ENCODE results near the gene PAPOLB.

PAPOLB gene

DNA sequence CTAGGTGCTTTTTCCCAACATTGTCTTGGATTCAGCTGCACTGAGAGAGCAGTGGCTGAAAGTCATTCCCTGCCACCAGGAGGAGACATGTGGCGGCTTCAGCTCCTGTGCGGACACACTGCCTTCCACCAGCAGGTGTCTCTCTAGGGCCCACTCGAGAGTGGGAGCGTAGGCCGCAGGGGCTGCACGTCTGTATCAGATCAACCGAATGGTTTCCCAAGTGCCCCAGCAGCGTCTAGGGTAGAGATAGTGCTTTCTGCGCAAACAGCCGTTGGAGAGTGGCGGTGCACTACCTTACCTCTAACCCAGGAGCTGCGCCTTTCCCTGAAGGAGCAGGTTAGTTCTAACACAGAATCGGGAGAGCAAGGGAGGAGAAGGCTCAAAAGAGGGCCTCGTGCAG, 31.7 kb downstream of the PAPOLB start:
- H3K4me3 ChIP-seq (ENCODE audit: low read depth, low read length): no peak overlapping the region
- TF ChIP-seq, protein P1, sequence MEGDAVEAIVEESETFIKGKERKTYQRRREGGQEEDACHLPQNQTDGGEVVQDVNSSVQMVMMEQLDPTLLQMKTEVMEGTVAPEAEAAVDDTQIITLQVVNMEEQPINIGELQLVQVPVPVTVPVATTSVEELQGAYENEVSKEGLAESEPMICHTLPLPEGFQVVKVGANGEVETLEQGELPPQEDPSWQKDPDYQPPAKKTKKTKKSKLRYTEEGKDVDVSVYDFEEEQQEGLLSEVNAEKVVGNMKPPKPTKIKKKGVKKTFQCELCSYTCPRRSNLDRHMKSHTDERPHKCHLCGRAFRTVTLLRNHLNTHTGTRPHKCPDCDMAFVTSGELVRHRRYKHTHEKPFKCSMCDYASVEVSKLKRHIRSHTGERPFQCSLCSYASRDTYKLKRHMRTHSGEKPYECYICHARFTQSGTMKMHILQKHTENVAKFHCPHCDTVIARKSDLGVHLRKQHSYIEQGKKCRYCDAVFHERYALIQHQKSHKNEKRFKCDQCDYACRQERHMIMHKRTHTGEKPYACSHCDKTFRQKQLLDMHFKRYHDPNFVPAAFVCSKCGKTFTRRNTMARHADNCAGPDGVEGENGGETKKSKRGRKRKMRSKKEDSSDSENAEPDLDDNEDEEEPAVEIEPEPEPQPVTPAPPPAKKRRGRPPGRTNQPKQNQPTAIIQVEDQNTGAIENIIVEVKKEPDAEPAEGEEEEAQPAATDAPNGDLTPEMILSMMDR (IDR thresholded peaks at IDR 0.05; ENCODE audit: low read depth, low read length, missing control alignments): peak; percentile 94
- DNase-seq (ENCODE audit: low read depth): peak; percentile 8

DNA sequence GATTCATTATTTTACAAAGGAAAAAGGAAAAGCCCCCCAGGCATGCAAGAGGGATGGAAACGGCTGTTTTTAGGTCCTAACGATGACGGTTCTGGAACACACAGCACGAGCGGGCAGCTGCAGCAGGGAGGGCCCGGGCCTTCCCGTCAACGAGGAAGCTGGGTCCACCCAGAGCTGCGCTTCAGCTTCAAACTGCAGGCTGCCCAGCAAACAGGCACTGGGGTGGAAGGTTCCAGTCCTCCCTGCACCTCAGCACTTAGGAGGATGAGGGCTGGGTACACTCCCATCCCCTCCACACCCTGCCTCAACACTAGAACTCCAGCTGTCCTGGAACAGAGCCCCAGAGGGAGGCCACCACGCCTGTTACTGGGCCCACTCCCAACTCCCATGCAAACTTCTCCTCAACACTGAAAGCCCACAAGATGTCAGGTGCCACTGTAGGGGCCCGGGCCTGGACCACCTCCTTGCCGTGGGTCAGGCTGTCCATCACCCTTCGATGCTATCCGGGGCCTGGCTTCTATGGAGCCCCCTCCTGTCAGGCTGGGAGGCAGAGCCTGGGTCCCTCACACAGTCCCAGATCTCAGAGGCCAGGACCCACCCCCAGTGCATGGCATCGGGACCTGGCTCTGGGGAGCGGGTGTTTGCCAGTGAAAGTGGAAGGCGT, 33.0 kb downstream of the PAPOLB start:
- no peak for DNase-seq (ENCODE audit: low read depth)
- TF ChIP-seq, protein P1 (IDR thresholded peaks at IDR 0.05; ENCODE audit: low read depth, low read length, missing control alignments): no peak

DNA sequence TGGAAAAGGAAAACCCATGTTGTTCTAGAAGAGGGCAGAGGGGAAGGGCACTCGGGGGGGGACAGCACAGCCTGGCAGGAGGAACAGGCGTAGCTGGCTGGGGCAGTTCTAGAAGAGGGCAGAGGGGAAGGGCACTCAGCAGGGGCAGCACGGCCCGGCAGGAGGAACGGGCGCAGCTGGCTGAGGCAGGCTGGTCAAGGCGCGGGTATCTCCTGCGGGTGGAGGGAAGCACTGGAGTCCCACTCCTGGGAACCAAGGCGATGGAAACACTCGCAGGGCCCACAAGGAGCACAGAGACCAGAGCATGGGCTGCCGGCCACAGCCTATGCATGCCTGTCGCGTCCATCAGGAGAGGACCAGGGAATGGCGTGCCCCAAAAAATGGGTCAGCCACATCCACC, 36.7 kb downstream of the PAPOLB start:
- TF ChIP-seq, protein P1 (IDR thresholded peaks at IDR 0.05; ENCODE audit: low read depth, low read length, missing control alignments): no peak
- H3K4me3 ChIP-seq (ENCODE audit: low read depth, low read length): no peak overlapping the region
- no peak for DNase-seq (ENCODE audit: low read depth)

More for the DNA sequence above, 33.0 kb downstream of the PAPOLB start:
- no peak overlapping the region for H3K4me3 ChIP-seq (ENCODE audit: low read depth, low read length)

DNA sequence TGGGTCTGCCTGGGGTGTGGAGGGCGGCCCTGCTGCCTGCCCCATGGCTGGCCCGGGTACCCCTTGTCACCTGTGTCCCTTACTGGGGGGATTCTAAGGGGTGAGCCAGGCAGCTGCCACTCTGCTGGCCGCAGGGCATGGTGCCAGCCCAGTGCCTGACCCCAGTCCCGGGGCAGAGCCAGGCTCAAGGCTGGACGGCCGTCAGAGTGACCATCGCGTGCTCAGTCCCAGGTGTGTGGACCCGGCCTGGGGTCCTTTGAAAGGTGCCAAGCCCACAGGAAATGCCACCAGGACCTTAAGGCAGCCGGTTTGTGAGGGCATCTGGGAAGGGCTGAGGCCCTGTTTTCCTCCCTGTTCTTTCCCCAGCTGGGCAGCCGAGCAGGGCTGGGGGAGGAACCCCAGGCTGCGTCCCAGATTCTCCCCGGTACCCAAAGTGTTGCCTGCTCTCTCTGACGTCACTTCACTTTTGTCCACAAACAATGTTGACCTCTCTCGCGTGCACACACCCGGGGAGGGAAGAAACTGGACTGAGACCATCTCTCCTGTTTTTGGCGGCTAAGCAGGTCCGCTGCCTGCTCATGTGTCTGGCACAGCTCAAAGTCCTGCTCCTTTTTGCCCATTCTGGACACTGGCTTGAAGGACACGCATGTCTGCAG, 37.6 kb downstream of the PAPOLB start:
- no peak for DNase-seq (ENCODE audit: low read depth)
- H3K4me3 ChIP-seq (ENCODE audit: low read depth, low read length): no peak overlapping the region
- TF ChIP-seq, protein P1 (IDR thresholded peaks at IDR 0.05; ENCODE audit: low read depth, low read length, missing control alignments): no peak

DNA sequence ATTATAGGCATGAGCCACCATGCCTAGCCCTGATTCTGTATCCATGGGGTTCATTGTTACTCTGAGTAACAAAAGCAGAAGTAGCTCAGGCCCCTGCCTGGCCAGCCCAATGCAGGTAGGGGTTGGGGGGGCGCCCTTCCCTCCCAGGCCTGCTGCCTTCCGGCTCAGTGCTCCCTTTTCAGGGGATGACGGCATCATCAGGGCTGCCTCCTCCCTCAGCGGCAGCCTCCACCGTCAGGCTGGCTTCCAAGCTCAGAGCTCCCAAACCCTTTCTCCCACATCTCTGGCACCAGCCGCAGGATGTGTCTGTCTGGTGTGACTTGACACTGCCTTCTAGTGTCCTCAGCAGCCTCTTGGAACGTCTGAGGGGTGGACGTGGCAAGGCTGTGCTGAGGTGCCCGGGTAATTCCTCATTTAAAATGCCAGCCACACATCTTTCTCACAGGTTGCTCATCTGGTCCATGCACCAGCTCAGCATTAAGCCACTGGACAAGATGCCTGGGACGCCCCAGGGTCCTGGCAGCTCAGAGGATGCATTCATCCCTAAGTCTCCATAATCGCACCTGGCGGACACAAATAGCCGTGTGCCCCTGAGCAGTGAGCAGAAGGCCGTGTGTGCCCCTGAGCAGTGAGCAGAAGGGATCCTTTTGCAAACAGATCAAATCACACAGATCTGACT, 38.2 kb downstream of the PAPOLB start:
- no peak for DNase-seq (ENCODE audit: low read depth)
- TF ChIP-seq, protein P1 (IDR thresholded peaks at IDR 0.05; ENCODE audit: low read depth, low read length, missing control alignments): no peak
- H3K4me3 ChIP-seq (ENCODE audit: low read depth, low read length): no peak overlapping the region

DNA sequence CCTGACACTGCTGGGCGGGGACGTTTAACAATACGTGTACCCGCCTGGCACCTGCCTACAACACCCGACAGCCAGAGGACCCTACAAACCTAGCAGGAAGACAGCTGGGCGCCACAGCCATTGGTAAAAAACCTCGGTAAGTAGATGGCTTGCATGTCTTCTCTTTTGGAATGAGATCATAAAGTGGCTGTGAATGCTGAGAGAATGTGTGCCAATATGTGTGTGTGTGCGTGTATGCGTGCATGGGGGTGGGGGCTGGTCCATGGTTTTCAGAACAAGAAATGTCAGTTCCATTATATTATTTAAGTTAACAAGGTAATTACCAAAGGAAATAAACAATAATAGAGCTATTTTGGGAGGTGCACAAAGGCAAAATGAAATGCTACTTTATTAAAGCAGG, 39.2 kb downstream of the PAPOLB start:
- TF ChIP-seq, protein P1 (IDR thresholded peaks at IDR 0.05; ENCODE audit: low read depth, low read length, missing control alignments): no peak
- H3K4me3 ChIP-seq (ENCODE audit: low read depth, low read length): no peak overlapping the region
- DNase-seq (ENCODE audit: low read depth): no peak

All from GM12864 (cell line).